MV-4-11 (cell line): Measurements from ENCODE around the gene CA5A.
"Not testable (repeated sequence)": the region's sequence is repeated elsewhere in the genome, so short reads cannot be mapped to it uniquely, and the experiment has no call there.

Experiments
- DNase-seq: peaks from one replicate; lab custom pipeline; 2025; lab: John Stamatoyannopoulos, UW

The CA5A gene

DNA sequence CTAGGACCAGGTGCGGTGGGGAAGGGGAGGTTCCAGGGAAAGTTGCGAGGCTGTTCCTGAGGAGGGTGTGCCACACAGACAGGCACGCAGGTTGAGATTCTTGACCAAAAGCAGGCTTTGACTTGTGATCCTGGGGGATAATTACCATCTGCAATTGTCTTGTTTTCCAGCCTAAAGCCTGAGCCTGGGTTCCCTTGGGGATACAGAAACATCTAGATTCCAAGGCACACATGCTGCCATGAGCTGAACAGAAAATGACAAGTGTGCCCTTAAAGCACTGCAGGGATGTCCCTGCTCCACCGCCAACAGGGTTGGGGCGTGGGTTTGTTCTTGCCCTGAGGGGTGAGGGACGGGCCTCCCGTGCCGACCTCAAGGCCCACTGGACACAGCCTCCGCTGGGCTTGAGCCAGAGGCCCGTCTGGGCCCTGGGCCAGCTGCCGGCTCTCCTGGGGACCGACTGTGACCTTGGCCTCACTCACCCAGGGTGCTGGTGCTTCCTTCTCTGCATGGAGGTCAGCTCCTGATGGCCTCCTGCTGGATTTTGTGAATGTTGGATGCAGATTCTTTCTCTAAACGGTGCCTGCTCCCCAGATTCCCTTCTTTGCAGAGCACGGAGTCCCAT is 14.0 kb downstream of the CA5A start:
- DNase-seq = no peak

DNA sequence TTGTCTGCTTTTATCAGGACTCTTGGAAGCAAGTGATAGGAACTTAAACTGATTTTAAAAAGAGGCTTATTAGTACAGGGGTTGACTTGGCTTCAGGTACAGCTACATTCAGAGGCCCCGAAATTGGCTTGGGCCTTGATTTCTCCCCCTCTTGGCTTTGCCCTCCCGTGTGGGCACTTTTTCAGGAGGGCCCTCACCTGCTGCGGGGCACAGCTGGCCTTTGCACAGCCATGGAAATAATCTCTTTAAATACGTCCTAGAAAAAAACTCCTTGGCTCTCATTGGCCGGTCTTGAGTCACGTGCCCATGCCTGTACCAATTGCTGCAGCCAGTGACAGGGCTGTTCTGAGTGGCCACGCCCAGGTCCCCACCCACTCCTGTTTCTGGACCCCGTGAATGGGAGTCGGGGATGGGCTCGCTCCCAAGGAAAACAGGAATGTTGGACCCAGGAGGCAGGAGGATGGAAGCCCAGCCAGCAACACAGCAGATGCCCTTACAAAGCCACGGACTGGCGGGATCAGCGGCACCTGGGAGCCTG is 15.0 kb downstream of the CA5A start:
- DNase-seq = no peak

DNA sequence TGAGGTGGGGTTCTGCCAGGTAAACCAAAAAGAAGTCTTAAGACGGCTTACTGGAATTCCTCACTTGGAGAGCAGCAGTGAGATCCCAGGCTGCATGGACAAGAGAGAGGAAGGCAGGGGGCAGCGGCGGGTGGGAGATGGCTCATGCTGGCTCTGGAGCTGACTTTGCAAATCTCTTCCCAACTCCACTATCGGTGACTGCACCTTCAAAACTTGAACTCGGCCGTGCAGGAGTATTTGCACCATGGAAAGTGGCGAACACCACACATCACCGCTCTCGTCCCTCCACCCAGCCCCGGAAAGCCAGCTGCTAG is 16.7 kb downstream of the CA5A start:
- DNase-seq = no peak

DNA sequence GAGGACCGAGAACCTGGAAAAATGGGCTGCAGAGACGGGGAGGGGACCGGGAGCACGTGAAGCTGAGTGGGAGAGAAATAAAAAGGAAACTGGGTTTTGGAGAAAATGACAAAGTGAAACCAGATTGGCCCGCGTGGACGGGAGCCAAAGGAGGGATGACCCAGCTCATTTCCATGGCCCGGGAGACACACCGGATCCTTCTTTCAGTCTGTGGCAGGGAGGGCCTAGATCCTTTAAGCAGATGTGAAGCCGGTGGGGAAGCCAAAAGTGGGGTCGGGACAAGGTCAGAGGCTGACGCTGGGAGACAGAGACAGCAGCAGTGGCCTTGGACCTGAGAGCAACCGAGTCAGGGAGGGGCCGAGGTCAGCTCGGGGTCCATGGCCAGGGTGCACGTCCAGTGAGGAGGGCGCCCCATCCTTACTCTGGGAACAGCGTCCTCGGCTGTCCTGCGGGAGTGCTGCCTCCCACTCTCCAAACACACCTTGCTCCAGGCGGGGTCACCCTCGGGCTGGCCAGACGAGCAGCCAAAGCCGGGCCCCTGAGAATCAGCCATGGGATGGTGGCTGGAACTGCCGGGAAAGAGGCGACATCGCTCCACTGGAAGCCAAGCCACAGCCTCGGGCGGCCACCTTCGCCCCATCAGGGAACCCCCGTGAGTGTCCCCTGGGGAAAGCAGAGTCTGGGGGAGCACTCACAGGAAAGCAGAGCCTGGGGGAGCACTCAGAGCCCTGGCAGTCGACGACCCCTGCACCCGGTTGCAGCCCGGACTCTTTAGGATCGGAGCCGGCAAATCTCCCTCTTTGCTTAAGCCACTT is 17.3 kb downstream of the CA5A start:
- peak; percentile 44 for DNase-seq

DNA sequence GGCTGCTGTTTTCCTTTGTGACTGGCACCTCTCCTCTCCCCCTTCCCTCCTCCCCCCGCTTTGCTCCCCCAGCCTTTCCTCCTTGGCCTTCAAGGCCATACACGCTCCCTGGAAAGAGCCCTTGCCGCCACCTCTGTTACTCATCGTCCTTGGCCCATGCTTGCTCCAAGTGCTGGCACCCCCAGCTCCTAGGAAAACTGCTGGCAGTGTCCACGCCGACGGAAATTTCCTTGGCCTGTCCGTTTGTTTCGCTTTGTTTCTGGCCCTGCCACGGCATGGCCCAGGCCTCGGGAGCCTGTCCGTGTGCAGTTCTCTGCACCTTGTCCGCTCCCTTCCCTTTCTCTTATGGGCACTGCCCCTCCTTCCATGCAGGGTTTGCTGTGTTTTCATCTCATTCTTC is 18.0 kb downstream of the CA5A start:
- DNase-seq = no peak

DNA sequence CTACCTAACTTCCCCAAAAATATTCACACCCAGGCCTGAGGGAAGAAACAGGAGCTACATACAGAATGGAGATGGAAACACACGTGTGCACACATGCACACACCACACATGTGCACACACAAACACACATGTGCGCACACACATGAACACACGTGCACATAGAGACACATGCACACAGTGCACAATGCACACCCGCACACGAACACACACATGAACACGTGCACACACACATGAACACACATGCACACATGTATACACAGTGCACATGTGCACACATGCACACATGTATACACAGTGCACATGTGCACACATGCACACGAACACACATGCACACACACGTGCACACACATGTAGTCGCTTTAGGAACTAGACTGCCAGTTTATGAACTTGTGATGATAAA is 18.8 kb downstream of the CA5A start:
- DNase-seq = no peak

DNA sequence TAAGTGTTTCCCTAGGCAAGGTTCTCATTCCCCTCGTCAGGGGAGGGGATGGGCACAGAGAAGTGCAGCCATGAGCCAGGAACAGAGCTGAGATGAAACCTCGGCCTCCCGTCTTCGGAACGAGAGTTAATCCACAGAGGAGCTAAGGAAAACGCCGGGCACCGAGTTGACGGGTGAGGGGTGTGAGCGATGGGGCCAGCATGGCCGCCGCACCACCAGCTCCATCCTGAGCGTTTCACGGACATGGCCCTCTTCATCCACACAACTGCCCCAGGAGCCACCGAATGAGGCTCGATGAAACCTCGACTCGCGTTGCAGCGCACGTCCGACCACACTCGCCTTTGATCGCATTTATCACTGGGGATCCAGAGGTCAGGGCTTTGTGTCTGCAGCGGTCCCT is 21.5 kb downstream of the CA5A start:
- no peak for DNase-seq

DNA sequence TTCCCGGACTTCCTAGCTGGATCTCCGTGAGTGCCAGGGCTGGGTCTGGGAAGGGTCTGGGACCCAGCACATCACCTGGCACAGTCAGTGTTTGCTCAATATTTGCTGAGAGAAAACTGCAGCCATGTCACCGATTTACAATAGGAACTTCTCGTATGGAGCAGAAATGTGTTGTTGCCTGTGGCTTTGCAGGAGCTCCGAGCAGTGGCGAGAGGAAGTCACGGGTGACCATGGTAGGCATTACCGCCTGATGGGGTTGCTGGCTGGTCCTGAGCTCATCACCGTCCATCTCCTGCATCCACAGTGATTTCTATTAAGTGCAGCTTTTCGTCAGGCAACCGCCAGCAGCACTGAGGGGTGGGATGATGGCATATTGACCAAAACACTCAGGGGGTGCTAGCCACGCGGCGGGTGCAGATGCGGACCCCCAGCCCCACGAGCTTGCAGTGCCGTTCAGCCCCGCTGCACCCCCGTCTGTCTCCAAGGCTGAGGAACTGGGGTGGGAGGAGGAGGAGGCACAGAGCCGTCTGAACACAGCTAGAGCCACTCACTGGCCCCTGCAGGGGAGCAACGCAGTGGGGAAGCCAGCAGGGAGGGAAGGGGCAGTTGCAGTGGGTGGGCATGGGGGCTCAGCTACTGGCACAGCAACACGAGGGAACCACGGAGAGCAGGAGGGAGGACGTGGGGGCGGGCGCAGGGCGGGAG is 22.2 kb downstream of the CA5A start:
- DNase-seq = peak; percentile 37

DNA sequence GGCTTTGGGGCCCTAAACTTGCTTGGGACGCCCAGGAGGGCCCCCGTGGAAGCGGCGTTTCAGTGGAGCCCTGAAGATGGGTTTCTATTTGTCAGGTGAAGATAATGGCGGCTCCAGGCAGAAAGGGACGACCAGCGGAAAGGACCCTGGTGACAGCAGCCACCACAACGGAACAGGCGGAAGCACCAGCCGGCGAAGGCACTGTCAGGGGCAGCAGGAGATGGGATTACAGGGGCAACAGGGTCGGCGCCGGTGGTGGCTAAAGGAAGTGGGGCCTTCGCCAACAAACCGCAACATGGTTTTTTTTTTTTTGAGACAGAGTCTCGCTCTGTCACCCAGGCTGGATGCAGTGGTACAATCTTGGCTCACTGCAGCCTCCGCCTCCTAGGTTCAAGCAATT is 23.6 kb downstream of the CA5A start:
- DNase-seq = peak; percentile 78

DNA sequence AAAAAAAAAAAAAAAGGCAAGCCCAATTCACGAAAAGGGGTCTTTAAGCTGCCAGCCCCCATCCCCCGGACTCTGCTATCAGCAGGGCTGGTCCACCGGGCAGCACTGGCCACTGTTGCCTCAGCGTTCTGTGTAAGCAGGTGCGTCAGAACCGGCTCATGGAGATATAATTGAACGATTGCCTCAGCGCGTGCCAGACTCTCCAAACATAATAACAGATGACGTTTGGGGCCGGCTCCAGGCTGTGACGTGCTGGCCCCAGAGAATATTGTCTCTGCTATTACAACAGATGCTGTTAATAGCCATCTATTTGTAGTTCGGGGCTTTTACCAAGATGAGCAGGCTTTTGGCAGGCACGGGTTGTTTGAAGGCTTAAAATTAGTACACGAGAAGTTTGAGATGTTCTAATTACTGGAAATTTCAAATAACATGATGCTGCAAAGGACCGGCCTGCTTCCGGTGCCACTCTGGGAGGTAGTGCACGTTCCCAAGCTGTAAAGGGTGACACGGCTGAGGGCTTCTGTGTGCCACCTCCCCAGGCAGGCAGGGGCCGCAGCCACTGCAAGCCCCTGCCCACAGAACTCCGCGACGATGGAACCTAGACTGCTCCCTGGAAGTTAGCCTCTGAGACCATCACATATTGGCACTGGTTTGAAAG is 25.1 kb downstream of the CA5A start:
- not testable (repeated sequence) for DNase-seq

DNA sequence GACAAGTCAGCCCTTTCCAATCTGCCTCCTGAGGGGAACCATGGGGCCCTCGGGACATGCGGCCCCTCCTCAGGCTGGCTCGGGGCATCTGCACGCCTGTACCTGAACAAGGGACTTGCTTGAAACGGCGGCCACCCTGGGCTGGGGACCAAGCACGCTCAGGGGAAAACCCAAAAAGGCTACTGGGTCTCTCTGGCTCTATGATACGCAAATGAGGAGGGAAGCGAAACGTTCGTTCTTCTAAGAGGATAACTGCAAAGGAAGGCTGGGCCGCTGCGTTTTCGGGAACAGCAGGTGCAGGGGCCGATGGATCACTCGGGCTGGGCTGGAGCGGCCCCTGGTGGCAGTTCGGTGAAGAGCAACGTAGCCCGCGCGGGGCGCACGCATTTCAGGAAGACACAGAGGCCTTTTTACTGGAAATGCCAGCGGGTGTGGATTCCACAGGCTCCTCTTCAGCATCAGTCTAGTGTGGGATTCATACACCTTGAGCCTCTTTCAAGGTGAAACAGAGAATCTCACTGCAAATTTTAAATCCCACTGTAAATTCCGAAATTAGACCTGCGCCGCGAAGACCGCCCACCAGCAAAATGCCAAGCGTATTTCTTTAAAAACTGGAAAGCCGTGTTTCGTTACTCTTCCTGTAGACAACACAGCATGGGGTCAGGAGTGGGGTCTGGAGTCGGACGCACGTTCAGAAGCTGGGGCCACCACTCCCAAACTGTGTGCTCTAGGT is 27.0 kb downstream of the CA5A start:
- peak; percentile 64 for DNase-seq

DNA sequence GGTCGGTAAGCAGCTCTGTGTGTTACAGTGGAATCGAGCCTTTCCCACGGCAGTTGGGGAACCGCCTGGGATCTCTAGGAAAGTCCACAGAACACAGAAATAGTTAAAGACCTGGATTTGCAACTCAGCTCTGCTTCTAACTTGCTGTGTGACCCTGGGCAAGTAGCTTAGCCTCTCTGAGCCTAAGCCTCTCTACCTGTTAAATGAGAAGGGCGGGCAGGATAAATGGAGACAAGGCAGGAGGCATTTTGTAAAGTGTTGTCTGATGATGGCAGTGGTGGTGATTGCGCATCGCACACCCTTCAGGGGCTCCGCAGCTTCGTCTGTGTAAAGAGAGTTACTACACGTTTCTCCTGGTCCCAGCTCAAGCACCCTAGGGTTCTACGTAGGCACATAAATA is 28.2 kb downstream of the CA5A start:
- not testable (repeated sequence) for DNase-seq

DNA sequence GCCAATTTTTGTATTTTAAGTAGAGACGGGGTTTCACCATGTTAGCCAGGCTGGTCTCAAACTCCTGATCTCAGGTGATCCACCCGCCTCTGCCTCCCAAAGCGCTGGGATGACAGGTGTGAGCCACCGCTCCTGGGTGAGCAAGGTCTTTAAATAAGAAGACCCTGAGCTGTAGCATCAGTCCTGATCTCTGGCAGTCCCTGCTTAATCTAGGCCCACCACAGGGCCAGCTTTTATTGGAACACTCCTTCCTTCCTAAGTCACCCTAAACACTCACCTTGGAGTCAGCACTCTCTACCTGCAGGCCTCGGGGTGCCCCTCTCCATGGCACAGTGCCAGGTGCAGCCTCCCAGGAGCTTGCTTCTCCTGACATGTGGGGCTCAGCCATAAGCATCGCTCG is 30.8 kb downstream of the CA5A start:
- not testable (repeated sequence) for DNase-seq

DNA sequence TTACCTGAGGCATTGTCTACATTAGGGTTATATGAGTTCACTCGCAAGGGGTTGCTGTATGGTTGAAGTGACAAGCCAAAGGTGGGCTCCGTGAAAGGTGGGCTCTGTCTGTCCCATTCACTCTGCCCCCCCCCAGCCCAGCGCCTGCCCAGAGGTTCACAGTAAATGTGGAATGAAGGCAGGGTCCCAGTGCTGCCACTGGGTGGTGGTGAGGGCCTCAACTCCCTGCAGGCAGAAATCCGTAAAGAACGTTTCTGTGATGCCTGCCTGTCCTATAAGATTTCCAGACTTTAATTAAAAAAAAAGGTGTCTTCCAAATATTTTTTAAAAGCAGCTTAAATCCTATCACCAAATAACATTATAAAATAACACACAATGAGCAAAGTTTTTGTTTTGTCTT is 31.4 kb downstream of the CA5A start:
- not testable (repeated sequence) for DNase-seq

DNA sequence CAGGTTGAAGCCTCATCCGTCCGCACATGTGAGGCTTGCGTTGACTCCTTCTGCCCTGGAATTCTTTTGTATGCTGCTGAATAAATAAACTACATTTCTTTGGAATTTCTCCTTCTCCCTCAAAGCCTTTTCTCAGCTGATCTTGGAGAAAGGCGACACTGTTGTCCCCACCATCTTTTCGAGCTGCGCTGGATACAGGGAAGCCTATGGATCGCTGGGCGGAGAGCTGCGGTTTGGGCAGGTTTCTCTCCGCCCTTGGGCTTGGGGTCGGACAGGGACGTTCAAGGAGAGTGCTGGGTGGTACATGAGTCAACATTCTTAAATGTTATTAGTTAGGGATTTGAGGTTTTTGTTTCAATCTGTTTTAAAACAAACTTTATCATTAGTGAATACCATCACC is 35.8 kb downstream of the CA5A start:
- DNase-seq = not testable (repeated sequence)

DNA sequence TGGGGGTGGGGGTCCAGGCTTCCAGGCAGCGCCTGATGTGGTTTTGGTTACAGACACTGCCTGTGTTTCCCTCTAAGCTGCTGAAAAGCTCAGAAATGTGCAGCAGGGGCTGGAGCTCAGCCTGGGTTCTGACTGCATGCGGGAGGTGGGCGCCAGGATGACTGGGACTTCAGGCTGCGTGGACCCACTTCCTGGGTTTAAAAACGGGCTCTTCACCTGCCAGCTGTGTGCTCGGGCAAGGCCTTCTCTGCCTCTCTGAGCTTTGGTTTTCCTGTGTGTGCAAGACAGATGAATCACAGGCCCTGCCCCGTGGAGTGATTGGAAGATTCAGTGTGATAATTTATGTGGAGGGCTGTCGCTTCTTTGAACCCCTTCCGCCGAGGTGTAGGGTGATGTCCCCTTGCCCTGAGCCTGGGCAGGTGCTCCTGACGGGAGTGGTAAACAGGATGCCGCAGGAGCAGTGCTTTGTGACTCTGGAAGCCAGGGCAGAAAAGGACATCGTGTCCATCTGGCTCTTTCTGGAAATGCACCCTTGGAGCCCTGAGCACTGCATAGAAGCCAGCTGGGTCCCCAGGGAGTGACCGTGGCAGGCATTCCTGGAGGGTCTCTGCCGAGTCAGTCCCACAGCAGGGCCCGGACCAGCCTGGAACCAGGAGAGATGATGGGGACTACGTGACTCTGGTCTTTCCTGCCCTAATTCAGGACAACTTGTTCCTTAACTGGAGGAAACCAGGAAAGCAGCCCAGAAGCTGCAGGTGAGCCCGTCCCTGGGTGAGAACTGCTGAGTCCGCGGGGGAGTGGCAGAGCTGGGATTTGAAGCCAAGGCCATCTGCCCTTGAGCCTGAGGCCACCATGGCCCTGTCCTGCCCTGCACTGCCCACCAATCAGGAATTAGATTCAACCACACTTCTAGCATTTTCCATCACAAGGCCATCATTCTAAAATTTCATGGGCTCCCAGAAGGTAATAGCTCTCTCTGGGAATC is 38.5 kb downstream of the CA5A start:
- peak; percentile 68 for DNase-seq

DNA sequence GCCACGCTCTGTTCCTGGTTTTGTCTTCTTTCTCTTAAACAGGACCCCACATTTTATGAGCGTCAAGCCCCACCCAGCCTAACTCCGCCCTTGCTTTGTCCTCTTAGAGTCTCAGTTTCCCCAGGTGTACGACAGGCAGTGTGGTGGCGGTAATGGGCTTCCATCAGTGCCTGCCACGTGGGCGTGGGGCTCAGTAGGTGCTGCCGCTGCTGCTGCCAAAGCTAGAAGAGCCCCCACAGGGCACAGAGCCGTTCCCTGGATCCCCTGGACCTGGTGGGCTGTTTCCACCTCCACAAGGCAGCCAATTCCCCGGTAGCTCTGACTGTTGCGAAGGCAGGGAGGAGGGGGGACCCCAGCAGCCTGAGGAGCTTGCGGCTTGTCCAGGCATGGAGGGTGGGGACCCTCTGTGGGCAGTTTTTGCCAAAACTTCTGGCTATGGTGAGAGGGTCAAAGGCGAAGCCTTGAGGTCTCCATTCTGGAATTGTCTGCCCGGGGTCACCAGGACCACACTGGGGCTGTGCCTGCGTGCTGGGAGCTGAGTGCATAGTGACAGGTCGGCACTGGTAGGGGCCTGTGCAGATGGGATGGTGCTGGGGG is 39.3 kb downstream of the CA5A start:
- DNase-seq = not testable (repeated sequence)

DNA sequence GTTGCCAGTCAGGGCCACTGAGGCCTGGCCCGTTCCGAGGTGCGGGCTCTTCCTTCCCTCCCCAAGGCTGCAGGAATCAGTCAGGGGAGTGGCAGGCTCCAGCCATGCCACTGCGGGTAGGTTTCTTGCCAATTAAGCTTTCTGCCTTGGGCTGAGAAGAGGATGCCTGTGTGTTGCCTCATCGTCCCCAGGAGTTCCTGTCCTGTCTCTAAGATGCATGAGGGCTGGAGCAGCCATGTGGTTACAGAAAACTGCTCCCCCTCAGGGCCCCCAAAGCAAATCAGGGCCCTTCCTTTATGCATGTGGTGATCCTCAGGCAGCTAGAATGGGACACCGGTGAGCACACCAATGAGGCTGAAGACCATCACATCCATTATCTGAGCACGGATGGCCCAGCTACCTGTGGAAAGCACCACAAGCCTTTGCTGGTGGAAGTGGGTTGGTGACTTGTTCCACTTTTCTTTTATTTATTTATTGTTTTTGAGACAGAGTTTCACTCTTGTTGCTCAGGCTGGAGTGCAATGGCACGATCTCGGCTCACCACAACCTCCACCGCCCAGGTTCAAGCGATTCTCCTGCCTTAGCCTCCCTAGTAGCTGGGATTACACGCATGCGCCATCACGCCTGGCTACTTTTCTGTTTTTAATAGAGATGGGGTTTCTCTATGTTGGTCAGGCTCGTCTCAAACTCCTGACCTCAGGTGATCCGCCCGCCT is 40.0 kb downstream of the CA5A start:
- DNase-seq = peak; percentile 50

DNA sequence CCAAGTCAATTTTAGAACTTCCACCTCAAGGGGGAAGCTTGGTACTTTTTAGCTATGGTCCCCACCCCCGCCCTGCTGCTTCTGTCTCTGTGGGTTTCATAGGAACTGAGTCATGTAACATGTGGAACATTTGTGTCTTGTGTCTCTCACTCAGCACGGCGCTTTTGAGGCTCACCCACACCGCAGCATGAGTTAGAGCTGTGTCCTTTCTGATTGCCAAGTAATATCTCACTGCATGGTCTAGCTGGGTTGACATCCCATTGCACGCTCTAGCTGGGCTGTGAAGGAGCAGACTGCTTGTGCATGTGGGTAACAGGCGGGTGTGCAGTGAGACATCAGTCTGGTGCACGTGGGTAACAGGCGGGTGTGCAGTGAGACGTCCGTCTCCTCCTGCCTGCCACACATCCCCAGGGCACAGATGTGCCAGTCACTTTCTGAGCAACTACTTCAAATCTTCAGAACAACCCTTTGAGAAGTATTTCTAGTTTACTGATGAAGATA is 40.6 kb downstream of the CA5A start:
- DNase-seq = peak; percentile 96
